GM19043 (cell line): Measurements from ENCODE around the gene ADGRB3.
"Not testable (repeated sequence)": the region's sequence is repeated elsewhere in the genome, so short reads cannot be mapped to it uniquely, and the experiment has no call there.

Experiments used
- ATAC-seq: cut with Tn5 transposase; IDR thresholded peaks from one replicate; pipeline ENCODE4 v1.9.1; 2021; ENCODE audit warnings: low read depth; ENCODE audit not compliant: unreplicated experiment

ADGRB3 gene

DNA sequence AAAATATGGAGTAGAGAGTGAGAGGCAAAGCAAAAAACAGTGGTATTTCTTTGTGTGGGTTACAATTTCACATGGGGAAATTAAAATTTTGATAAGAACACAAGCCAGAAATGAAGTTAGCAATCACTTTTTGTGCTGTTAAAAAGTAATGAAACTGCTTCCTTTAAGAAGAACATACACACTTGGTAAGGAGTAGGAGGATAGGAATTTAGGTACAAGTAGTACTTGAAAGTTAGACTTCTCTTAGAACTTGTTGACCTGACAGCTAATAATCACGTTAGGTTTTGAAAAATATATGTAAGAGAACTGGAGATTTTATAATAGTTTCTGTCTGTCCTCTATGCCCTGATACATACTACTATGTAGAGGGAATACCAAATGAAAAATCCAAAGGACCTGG, 260.8 kb downstream of the ADGRB3 start:
- no peak for ATAC-seq

- ATAC-seq, result no peak
These were observed 266.0 kb downstream of the ADGRB3 start for GRCh38 chr6:68901044-68901443.

GRCh38 chr6:68911334-68911733, 276.3 kb downstream of the ADGRB3 start:
- ATAC-seq, result no peak

GRCh38 chr6:68911811-68912210, 276.7 kb downstream of the ADGRB3 start:
- no peak for ATAC-seq

DNA sequence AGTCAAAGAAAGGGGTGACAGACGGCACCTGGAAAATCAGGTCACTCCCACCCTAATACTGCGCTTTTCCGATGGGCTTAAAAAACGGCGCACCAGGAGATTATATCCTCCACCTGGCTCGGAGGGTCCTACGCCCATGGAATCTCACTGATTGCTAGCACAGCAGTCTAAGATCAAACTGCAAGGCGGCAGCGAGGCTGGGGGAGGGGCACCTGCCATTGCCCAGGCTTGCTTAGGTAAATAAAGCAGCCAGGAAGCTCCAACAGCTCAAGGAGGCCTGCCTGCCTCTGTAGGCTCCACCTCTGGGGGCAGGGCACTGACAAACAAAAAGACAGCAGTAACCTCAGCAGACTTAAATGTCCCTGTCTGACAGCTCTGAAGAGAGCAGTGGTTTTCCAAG, 277.7 kb downstream of the ADGRB3 start:
- ATAC-seq, result not testable (repeated sequence)

GRCh38 chr6:68915586-68915985, 280.5 kb downstream of the ADGRB3 start:
- no peak for ATAC-seq

DNA sequence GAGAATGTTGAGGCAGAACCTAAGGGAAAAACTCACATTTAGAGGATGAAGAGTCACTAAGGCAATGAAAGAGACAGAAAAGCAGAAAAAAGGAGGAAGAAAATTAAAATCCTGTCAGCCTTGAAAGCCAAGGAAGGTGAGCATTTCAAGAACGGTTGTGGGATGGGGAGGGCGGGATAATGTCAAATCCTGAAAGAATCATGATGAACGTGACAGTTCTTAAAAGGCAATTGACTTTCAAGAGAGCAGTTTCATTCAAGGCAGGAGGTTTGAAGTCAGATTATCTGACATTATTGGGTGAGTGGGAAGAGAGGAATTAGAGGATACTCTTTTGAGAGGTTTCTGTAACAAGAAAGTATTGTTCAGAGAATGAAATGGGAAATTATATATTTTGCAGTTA, 284.5 kb downstream of the ADGRB3 start:
- no peak for ATAC-seq

DNA sequence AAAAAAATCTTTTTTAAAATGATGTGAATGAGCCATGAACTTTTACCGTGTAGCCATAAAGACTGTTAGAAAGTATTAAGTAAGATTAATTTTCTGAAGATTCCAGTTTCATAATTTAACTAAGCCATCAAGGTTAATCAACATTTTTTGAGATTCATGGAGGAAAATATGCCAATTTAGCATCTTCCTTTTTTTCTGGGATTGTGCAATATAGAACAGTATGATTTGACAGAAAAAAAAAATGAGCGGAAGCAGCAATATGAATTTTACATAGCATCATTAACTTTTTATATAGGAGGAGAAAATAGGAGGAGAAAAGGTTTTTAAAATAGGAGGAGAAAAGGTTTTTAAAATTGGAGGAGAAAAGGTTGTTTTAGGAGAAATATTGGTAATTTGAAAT, 306.3 kb downstream of the ADGRB3 start:
- ATAC-seq, result no peak

DNA sequence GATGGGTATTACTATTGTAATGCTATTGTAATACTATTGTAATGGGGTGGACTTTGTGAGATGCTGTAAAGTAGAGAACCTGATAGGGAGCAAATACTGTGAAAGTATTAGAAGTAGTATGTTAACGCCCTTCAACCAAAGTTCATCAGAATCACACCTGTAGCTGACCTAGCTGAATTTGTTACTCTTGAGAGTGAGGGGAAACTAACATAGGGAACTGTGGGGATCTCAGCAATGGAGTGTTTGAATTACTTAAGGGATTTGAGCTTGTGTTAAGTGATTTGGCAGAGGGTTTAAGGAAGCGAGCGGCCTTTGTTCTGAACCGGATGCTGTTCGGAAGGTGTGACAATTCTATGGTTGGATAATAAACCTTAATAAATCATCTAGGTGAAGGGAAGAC, 312.6 kb downstream of the ADGRB3 start:
- ATAC-seq, result no peak

DNA sequence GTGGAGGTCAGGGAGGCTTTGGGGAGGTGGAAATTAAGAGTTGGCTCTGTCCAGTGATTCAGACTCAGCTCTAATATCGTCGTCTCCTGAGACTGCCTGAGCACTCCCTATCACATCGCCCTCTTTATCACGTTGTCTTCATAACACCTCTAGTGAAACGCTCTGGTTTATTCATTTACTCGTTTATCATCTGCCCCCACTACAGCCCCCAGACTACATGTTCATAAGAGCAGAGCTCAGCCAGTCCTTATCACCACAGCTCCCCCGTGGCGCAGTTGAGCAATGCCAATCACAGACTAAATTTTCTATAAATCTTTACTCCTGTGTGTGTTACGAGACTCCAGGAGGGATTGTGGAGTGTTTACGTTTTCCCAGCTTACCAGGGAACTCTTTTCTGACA, 316.2 kb downstream of the ADGRB3 start:
- no peak for ATAC-seq

DNA sequence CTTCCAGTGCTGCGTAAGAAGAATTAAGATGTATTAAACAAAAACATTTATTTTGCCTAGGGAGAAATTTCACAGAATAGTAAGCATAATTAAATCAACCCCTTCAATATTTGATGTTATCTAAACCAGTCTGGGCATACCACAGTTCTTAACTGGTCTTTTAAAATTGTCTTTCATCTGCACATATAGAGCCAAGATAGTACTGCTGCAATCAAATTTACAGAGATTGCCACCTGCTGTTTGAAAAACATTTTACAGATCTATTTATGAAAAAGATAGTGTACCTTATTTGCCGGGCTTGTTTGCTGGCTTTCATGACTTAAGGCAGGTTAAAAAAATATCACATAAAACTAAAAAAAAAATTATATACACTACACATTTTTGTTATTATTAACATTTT, 323.2 kb downstream of the ADGRB3 start:
- ATAC-seq, result no peak

DNA sequence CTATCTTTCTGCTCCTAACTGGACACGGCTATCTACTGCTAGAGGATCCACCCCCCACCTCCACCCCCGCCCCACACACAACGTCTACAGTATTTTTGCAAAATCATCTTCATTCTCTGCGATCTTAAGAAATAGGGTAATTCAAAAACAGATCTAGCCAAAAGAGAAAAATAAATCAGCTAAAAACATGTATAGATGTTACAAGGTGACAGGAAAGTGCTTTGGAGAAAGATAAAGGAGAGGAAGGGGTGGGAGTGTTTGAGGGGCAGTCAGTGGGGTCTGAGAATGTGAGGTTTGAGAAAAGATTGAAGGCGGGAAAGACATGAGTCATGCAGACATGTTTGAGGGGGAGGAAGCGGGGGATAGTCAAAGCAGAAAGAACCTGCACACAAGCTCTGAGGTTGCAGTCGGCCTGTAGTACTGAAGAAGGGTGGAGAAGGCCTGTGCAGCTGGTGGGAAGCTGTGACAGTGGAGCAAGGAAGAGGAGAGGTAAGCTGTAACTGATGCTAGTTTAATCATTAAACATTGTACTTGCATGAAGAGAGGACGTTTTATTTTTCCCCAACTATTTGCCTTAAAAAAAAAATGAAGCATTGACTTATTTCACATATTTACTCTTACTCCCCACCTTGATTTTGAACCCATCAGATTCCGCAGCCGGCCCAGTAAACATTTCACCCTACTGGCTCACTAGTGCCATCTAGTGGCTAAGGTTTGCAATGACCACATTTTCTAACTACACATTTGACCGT, 332.6 kb downstream of the ADGRB3 start:
- peak; percentile 73 for ATAC-seq

- no peak for ATAC-seq
These were observed 333.2 kb downstream of the ADGRB3 start for GRCh38 chr6:68968301-68968649.

- ATAC-seq, result no peak
These were observed 338.0 kb downstream of the ADGRB3 start for GRCh38 chr6:68973066-68973465.

GRCh38 chr6:68975064-68975463, 340.0 kb downstream of the ADGRB3 start:
- no peak for ATAC-seq

DNA sequence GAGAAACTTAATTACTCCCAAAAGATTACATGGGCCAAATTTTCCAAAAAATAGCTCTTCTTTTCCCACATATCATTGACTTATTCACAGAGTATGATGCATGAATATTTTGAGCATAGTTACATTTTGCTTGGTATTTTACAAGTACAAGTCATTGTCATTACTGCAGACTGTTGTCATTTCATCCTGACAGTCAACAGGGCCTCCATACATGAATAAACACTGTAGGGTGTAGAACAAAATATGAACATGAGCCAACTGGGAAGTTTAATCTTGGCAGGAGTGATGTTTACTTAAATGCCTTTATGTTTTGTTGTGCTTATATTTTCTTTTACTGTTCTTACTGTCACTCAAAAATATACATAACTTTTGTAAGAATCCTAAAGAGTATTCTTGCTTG, 340.7 kb downstream of the ADGRB3 start:
- ATAC-seq, result no peak

DNA sequence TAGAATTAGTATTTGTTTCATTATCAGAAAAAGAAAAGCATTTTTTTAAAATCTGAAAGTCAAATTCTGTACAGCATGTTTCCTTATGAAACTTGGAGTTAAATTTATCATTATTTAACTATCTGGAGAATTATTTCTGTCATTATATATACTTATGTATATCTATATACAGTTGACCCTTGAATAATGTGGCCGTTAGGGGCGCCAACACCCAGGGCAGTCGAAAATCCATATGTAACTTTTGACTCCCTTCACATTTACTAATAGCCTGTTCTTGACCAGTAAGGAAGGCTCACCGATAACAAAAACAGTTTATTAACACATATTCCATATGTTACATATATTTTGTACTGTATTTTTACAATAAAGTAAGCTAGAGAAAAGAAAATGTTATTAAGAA, 341.2 kb downstream of the ADGRB3 start:
- ATAC-seq, result no peak

DNA sequence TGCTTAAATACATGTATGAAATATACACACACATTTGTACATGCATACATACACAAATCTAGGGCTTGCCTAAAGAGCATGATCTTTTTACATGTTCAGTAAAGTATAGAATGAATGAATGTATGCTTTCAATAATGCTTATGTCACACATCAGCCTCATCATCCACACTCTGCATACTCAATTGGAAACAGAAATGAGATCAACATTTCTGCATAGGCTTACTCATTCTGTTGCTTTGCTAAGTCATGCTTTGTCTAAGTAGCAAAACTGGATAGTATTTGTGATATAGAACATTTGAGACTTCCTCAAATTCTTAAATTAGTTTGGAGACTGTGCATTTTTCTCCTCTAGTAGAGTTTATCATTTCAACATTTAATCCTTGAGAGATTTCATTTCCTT, 343.3 kb downstream of the ADGRB3 start:
- ATAC-seq, result no peak

- not testable (repeated sequence) for ATAC-seq
These were observed 346.6 kb downstream of the ADGRB3 start for GRCh38 chr6:68981668-68982067.

DNA sequence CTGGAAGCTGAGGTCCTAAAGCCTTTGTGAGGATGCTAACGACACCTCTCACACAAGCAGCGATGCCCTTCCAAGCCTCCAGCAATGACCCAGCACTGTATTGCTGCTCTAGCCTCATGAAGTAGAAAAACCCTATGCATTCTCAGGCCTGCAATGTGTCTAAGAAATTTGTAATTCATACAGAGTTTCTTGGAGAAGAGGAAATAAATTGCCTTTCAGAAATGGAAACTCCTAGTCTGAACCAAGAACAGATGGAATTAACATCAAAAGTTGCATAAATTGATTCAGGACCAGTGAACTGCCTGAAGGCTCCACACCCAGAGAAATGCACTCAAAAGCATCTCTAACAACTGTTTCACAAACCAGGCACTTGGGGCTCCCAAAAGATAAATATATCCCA, 353.6 kb downstream of the ADGRB3 start:
- no peak for ATAC-seq

GRCh38 chr6:68990317-68990716, 355.2 kb downstream of the ADGRB3 start:
- ATAC-seq, result no peak

DNA sequence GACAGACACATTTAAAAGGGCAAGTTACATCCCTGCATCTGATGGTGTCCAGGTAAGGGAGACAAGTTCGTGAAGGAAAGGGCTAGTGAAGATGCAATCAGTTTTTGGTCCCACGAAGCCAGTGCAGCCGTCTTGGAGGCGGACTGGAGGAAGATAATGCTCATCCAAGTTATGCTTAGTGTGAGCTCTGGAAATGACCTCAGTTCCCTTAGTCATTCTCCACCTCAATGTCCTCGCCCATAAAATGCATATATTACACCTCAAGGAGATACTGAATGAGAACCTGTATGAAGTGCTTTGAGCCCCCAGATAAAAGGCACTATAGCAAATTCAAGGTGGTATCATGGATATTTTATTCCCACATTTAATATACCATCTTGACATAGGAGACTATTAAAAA, 358.8 kb downstream of the ADGRB3 start:
- ATAC-seq, result no peak

DNA sequence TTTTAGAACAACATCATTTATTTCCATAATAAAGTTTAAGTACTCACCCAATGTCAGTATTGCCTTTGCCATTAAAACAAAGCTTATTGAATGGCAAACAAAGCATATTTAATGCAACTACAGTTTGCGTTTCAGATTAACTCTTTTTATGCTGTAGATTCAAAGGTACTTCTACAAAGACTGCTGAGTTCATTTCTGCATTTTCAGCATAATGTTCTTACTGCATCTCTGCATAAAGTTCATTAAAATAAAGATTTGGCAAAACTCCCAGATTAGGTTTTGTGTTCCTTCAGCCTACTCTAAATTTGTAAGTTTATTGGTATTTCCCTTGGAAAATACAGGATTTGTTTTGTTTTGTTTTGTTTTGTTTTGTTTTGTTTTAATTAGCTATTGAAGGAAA, 359.4 kb downstream of the ADGRB3 start:
- ATAC-seq, result no peak
